GM18507 (cell line): Measurements from ENCODE around the gene SNRPD2.
"Not testable (repeated sequence)": the region's sequence is repeated elsewhere in the genome, so short reads cannot be mapped to it uniquely, and the experiment has no call there.

Experiments used
- DNase-seq: peaks from one replicate; pipeline ENCODE4 v3.0.0; 2011; ENCODE audit warnings: low read depth; ENCODE audit not compliant: insufficient read length; ENCODE audit errors: extremely low spot score
- FAIRE-seq: peaks from 2 replicates; lab custom pipeline; 2011; peaks lifted over from hg19 to GRCh38; lab: Jason Lieb, UNC

The SNRPD2 gene

GRCh38 chr19:45705710-45706415 lies 14.1 kb upstream of the SNRPD2 start:
- FAIRE-seq (no peak), DNase-seq (no peak)

GRCh38 chr19:45705115-45705514 lies 13.4 kb upstream of the SNRPD2 start:
- DNase-seq (no peak), FAIRE-seq (no peak)

- FAIRE-seq: no peak
These were observed 9.9 kb upstream of the SNRPD2 start for GRCh38 chr19:45701676-45702075.

GRCh38 chr19:45693106-45693788 lies 1.5 kb upstream of the SNRPD2 start:
- DNase-seq: no peak
- FAIRE-seq: peak; percentile 38

More at GRCh38 chr19:45701676-45702075, 9.9 kb upstream of the SNRPD2 start:
- no peak for DNase-seq

- DNase-seq (peak; percentile 84), FAIRE-seq (peak; percentile 100)
These were observed 693 bp upstream of the SNRPD2 start, which contains the start of gene QPCTL for GRCh38 chr19:45692187-45693105. QPCTL (plus strand) TSS chr19:45692666; CDS start chr19:45692704, 38 bp downstream.

GRCh38 chr19:45687599-45687998 lies 4.2 kb downstream of the SNRPD2 start:
- DNase-seq: no peak
- FAIRE-seq: no peak

GRCh38 chr19:45685045-45685444 lies 6.7 kb downstream of the SNRPD2 start:
- FAIRE-seq, DNase-seq: not testable (repeated sequence)

GRCh38 chr19:45682908-45683307 lies 8.8 kb downstream of the SNRPD2 start:
- DNase-seq (no peak), FAIRE-seq (no peak)

- FAIRE-seq (no peak), DNase-seq (no peak)
These were observed 9.6 kb downstream of the SNRPD2 start for GRCh38 chr19:45682117-45682516.

GRCh38 chr19:45681391-45682015 lies 10.2 kb downstream of the SNRPD2 start:
- peak; percentile 60 for FAIRE-seq
- DNase-seq: no peak

GRCh38 chr19:45677351-45678230 lies 14.2 kb downstream of the SNRPD2 start:
- FAIRE-seq: peak; percentile 91
- peak; percentile 79 for DNase-seq

- no peak for DNase-seq
- FAIRE-seq: no peak
These were observed 14.9 kb downstream of the SNRPD2 start for GRCh38 chr19:45676851-45677263.

GRCh38 chr19:45674946-45675345 lies 16.8 kb downstream of the SNRPD2 start:
- DNase-seq (no peak), FAIRE-seq (no peak)

GRCh38 chr19:45670670-45671453 lies 20.9 kb downstream of the SNRPD2 start:
- FAIRE-seq (peak; percentile 98), DNase-seq (peak; percentile 93)

GRCh38 chr19:45668342-45668871 lies 23.3 kb downstream of the SNRPD2 start:
- peak; percentile 15 for FAIRE-seq
- DNase-seq: no peak

GRCh38 chr19:45667620-45668341 lies 24.0 kb downstream of the SNRPD2 start, which contains the start of gene GIPR:
GIPR (plus strand) TSS chr19:45668221; CDS start chr19:45669521, 1,300 bp downstream.
- DNase-seq: no peak
- FAIRE-seq: peak; percentile 81

GRCh38 chr19:45664575-45664974 lies 27.2 kb downstream of the SNRPD2 start:
- DNase-seq: no peak
- no peak for FAIRE-seq
